Measurements from ENCODE around the gene FREM2.

FREM2 gene

GRCh38 chr13:38693641-38694040 is 6.8 kb downstream of the FREM2 start:
- H3K4me1 ChIP-seq (ENCODE audit: insufficient read depth, low read length) = no peaks in the 10 kb centered on the region
- H2AFZ ChIP-seq (ENCODE audit: low read depth, low read length) = no peak overlapping the region
- H3K4me3 ChIP-seq (ENCODE audit: low read length) = no peak overlapping the region
- H3K9me3 ChIP-seq (ENCODE audit: low read length) = no peaks in the 10 kb centered on the region
- no peaks in the 10 kb centered on the region for H3K36me3 ChIP-seq (ENCODE audit: insufficient read depth, low read length)
- H3K27me3 ChIP-seq (ENCODE audit: insufficient read depth, low read length) = no peaks in the 10 kb centered on the region

- no peaks in the 10 kb centered on the region for H3K9me3 ChIP-seq (ENCODE audit: low read length)
- H3K27me3 ChIP-seq (ENCODE audit: insufficient read depth, low read length) = no peaks in the 10 kb centered on the region
- no peak overlapping the region for H3K4me3 ChIP-seq (ENCODE audit: low read length)
- H2AFZ ChIP-seq (ENCODE audit: low read depth, low read length) = no peak overlapping the region
- H3K4me1 ChIP-seq (ENCODE audit: insufficient read depth, low read length) = no peaks in the 10 kb centered on the region
- no peaks in the 10 kb centered on the region for H3K36me3 ChIP-seq (ENCODE audit: insufficient read depth, low read length)
Measured at GRCh38 chr13:38697197-38697596, 10.3 kb downstream of the FREM2 start.

GRCh38 chr13:38697628-38698333 is 10.9 kb downstream of the FREM2 start:
- H3K36me3 ChIP-seq (ENCODE audit: insufficient read depth, low read length) = no peaks in the 10 kb centered on the region
- H3K9me3 ChIP-seq (ENCODE audit: low read length) = no peaks in the 10 kb centered on the region
- H3K4me1 ChIP-seq (ENCODE audit: insufficient read depth, low read length) = no peaks in the 10 kb centered on the region
- H2AFZ ChIP-seq (ENCODE audit: low read depth, low read length) = no peak overlapping the region
- H3K4me3 ChIP-seq (ENCODE audit: low read length) = no peak overlapping the region
- no peaks in the 10 kb centered on the region for H3K27me3 ChIP-seq (ENCODE audit: insufficient read depth, low read length)

DNA sequence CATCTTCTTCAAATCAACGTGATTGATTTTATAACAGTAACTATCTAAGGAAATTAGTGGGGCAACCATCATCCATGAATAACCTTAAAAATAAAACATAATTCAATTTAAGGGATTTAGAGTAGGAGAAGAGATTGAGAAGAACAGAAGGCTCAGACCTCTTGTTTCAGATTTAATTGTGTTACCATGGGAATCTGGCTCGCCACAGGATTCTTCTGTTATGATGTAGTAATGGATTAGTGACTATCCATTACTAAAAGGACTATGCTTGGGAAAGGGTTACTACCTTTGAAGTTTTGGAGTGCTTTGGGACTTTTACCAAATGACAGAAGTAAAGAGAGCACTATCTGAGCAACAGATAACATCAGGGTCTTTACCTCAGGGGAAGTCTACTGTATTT is 13.2 kb downstream of the FREM2 start:
- H3K4me1 ChIP-seq (ENCODE audit: insufficient read depth, low read length) = no peaks in the 10 kb centered on the region
- no peak overlapping the region for H2AFZ ChIP-seq (ENCODE audit: low read depth, low read length)
- H3K27me3 ChIP-seq (ENCODE audit: insufficient read depth, low read length) = no peaks in the 10 kb centered on the region
- no peaks in the 10 kb centered on the region for H3K9me3 ChIP-seq (ENCODE audit: low read length)
- H3K4me3 ChIP-seq (ENCODE audit: low read length) = no peak overlapping the region
- H3K36me3 ChIP-seq (ENCODE audit: insufficient read depth, low read length) = no peaks in the 10 kb centered on the region

DNA sequence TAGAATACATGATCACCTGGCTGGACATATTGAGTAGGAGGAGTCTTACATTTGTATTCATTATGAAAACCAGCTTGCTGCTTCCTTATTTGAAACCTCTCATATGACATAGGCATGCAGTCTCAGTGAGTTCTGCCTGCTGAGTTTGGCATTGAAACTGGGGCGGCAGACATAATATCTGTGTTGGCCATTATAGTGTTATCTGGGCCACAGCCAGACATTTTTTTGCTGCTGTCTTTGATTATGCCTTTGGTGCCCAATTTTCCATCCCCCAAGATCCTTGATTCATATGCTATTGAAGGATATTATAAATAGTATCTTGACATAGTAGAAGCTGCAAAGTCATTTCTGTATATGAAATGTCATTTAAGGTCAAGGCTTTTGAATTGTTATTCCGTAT is 15.8 kb downstream of the FREM2 start:
- Histone ChIP-seq H3K9me3 (ENCODE audit: low read length) (no peaks in the 10 kb centered on the region), H3K27me3 (ENCODE audit: insufficient read depth, low read length) (no peaks in the 10 kb centered on the region), H3K4me3 (ENCODE audit: low read length) (no peak overlapping the region), H3K36me3 (ENCODE audit: insufficient read depth, low read length) (no peaks in the 10 kb centered on the region), H2AFZ (ENCODE audit: low read depth, low read length) (no peak overlapping the region), H3K4me1 (ENCODE audit: insufficient read depth, low read length) (no peaks in the 10 kb centered on the region)

DNA sequence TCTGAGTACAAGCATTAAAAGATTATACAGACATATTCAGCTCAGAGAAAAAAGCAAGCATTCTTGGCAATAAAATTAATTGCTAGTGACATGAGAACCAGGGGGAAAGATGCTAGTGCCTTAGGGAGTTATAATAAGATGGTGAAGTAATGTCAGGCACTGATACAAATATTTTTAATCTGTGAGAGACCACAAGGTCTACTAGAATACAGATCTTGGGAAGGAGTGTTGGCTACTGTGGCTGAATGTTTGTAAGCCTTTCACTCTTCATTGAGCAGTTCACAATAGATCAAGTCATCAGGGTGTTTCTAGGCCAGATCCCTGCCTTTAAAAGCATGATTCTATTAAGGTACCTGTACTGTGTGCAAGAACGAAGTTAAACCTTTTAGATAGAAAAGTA is 16.4 kb downstream of the FREM2 start:
- Histone ChIP-seq H3K36me3 (ENCODE audit: insufficient read depth, low read length) (no peaks in the 10 kb centered on the region), H2AFZ (ENCODE audit: low read depth, low read length) (no peak overlapping the region), H3K4me1 (ENCODE audit: insufficient read depth, low read length) (no peaks in the 10 kb centered on the region), H3K4me3 (ENCODE audit: low read length) (no peak overlapping the region), H3K27me3 (ENCODE audit: insufficient read depth, low read length) (no peaks in the 10 kb centered on the region), H3K9me3 (ENCODE audit: low read length) (no peaks in the 10 kb centered on the region)

DNA sequence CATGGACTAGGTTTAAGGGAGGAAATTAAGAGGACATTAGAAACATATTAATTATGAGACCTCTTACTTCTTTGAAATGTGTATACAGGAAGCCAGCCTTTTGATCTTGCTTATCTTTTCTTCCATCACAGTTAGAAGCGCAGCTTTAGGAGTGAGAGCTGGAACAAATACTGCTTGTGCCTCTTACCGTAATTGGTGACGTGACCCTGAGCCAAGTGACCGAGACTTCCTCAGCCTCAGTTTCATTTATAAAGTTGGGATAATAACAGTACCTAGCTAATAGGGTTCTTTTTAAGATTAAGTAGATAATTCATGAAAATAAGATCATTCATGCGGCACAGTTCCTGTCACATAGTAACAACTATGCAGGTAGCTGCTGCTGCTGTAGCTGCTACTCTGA is 18.5 kb downstream of the FREM2 start:
- H3K4me1 ChIP-seq (ENCODE audit: insufficient read depth, low read length) = no peaks in the 10 kb centered on the region
- H3K27me3 ChIP-seq (ENCODE audit: insufficient read depth, low read length) = no peaks in the 10 kb centered on the region
- H2AFZ ChIP-seq (ENCODE audit: low read depth, low read length) = no peak overlapping the region
- no peaks in the 10 kb centered on the region for H3K9me3 ChIP-seq (ENCODE audit: low read length)
- H3K36me3 ChIP-seq (ENCODE audit: insufficient read depth, low read length) = no peaks in the 10 kb centered on the region
- no peak overlapping the region for H3K4me3 ChIP-seq (ENCODE audit: low read length)

DNA sequence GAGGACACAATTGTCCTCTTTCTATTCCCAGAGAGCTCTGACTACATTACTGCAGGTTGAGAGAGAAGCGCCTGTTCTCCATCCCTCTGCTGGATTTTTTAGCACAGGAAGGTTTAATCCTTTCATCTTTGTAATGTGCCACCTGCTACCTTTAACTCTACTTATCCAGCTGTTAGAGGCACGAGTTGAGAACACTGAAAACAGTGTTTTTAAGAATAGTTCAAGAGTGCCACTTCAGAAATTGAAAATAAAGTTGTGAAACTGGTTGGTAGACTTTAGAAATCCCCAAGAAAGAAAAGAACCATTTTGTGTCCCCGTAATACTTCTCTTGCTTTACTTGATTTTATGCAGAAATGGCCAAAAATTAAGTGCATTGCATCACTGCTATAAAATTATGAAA is 20.6 kb downstream of the FREM2 start:
- Histone ChIP-seq H3K9me3 (ENCODE audit: low read length) (no peaks in the 10 kb centered on the region), H3K27me3 (ENCODE audit: insufficient read depth, low read length) (no peaks in the 10 kb centered on the region)

DNA sequence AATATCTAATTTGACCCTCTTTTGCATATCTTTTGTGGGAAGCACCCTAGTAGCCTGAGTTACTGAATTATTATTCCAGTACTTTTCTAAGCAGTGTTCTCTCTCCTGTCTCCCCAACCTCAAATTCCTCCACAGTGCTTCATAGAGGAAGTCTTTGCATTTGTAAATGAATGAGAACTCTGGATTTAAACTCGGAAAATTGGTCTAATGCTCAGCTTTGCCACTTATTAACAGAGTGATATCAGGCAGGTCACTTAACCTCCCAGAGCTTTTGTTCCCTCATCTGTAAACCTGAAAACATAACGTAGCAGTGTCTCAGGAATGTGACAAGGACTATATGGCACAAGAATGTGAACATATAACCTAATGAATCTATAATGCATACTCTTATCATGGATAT is 26.2 kb downstream of the FREM2 start:
- Histone ChIP-seq H3K9me3 (ENCODE audit: low read length) (no peaks in the 10 kb centered on the region), H3K36me3 (ENCODE audit: insufficient read depth, low read length) (no peaks in the 10 kb centered on the region), H2AFZ (ENCODE audit: low read depth, low read length) (no peak overlapping the region), H3K27me3 (ENCODE audit: insufficient read depth, low read length) (no peaks in the 10 kb centered on the region), H3K4me1 (ENCODE audit: insufficient read depth, low read length) (peaks cover 15% of the 10 kb centered on the region), H3K4me3 (ENCODE audit: low read length) (no peak overlapping the region)

More for the DNA sequence above, 20.6 kb downstream of the FREM2 start:
- Histone ChIP-seq H3K4me3 (ENCODE audit: low read length) (no peak overlapping the region), H3K4me1 (ENCODE audit: insufficient read depth, low read length) (peaks cover 5% of the 10 kb centered on the region), H3K36me3 (ENCODE audit: insufficient read depth, low read length) (no peaks in the 10 kb centered on the region), H2AFZ (ENCODE audit: low read depth, low read length) (no peak overlapping the region)

DNA sequence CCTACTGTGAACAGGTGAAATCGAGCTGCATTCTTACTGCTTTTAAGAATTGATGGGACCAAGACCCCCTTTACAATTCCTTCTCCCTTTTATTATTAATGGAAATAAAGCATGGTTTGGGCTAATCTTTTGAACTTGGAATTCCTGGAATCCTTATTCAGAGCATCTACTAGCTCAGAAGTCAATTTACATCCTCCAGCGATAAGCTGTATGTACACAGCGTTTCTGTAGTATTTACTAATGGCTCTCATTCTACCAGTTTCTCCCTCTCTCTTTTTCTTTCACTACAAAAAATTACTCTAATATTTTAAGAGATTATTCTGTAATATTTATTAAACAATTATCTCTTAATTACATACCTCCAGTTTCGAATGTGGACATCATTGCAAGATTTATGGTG is 31.5 kb downstream of the FREM2 start:
- H2AFZ ChIP-seq (ENCODE audit: low read depth, low read length) = no peak overlapping the region
- no peaks in the 10 kb centered on the region for H3K36me3 ChIP-seq (ENCODE audit: insufficient read depth, low read length)
- no peaks in the 10 kb centered on the region for H3K27me3 ChIP-seq (ENCODE audit: insufficient read depth, low read length)

DNA sequence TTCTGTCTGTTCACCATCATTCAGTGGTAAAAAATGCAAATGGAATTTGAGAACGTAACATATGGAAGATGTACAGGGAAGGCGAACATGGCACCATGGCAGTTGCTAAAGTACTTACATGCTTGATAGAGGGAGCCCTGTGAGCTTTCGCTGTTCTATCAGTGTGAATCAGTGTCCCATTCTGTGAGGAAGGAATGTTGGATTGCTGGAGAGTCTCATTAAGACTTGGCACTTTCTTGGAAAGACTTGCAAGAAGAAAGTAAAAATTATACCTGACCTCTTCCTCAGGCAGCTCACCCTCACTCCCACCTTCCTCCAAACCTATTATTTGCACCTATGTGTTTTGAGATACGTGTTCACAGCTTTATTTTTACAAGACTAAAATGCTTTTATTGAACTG is 43.5 kb downstream of the FREM2 start:
- Histone ChIP-seq H3K4me3 (ENCODE audit: low read length) (no peak overlapping the region), H3K27me3 (ENCODE audit: insufficient read depth, low read length) (no peaks in the 10 kb centered on the region), H3K4me1 (ENCODE audit: insufficient read depth, low read length) (no peaks in the 10 kb centered on the region)

More for the DNA sequence above, 31.5 kb downstream of the FREM2 start:
- H3K4me3 ChIP-seq (ENCODE audit: low read length) = no peak overlapping the region
- no peaks in the 10 kb centered on the region for H3K9me3 ChIP-seq (ENCODE audit: low read length)
- H3K4me1 ChIP-seq (ENCODE audit: insufficient read depth, low read length) = peaks cover under 1% of the 10 kb centered on the region

GRCh38 chr13:38733146-38733545 is 46.3 kb downstream of the FREM2 start:
- no peaks in the 10 kb centered on the region for H3K4me1 ChIP-seq (ENCODE audit: insufficient read depth, low read length)

More for the DNA sequence above, 43.5 kb downstream of the FREM2 start:
- no peak overlapping the region for H2AFZ ChIP-seq (ENCODE audit: low read depth, low read length)
- no peaks in the 10 kb centered on the region for H3K36me3 ChIP-seq (ENCODE audit: insufficient read depth, low read length)
- no peaks in the 10 kb centered on the region for H3K9me3 ChIP-seq (ENCODE audit: low read length)

GRCh38 chr13:38735665-38736440 is 49.0 kb downstream of the FREM2 start:
- Histone ChIP-seq H3K4me3 (ENCODE audit: low read length) (no peak overlapping the region), H3K9me3 (ENCODE audit: low read length) (no peaks in the 10 kb centered on the region), H3K4me1 (ENCODE audit: insufficient read depth, low read length) (no peaks in the 10 kb centered on the region), H3K36me3 (ENCODE audit: insufficient read depth, low read length) (no peaks in the 10 kb centered on the region), H3K27me3 (ENCODE audit: insufficient read depth, low read length) (no peaks in the 10 kb centered on the region), H2AFZ (ENCODE audit: low read depth, low read length) (no peak overlapping the region)

More at GRCh38 chr13:38733146-38733545, 46.3 kb downstream of the FREM2 start:
- Histone ChIP-seq H3K4me3 (ENCODE audit: low read length) (no peak overlapping the region), H3K9me3 (ENCODE audit: low read length) (no peaks in the 10 kb centered on the region), H3K36me3 (ENCODE audit: insufficient read depth, low read length) (no peaks in the 10 kb centered on the region), H3K27me3 (ENCODE audit: insufficient read depth, low read length) (no peaks in the 10 kb centered on the region), H2AFZ (ENCODE audit: low read depth, low read length) (no peak overlapping the region)
